Brain microvascular endothelial cell (primary cell): Measurements from ENCODE around the gene OAS3.
"Not testable (repeated sequence)": the region's sequence is repeated elsewhere in the genome, so short reads cannot be mapped to it uniquely, and the experiment has no call there.

Experiments
- DNase-seq: peaks from one replicate; pipeline ENCODE4 v3.0.0-alpha.2; 2020
- H3K27ac ChIP-seq: fragments of 250-450 bp; sonication (Bioruptor Pico); 2 replicates; pipeline ENCODE4 v1.5.1; 2020; ENCODE audit warnings: mild to moderate bottlenecking, moderate library complexity
- H3K27me3 ChIP-seq: fragments of 250-450 bp; sonication (Bioruptor Pico); replicated peaks from 2 replicates; pipeline ENCODE4 v1.5.1; 2020; ENCODE audit warnings: mild to moderate bottlenecking
- H3K36me3 ChIP-seq: fragments of 250-450 bp; sonication (Bioruptor Pico); replicated peaks from 2 replicates; pipeline ENCODE4 v1.5.1; 2020; ENCODE audit warnings: mild to moderate bottlenecking
- H3K4me3 ChIP-seq: 2 replicates; pipeline ENCODE4 v1.5.1; 2011; ENCODE audit warnings: low read depth, mild to moderate bottlenecking, control low read depth, low read length, moderate library complexity
- in situ Hi-C: cut with HindIII; loops from 2 replicates; pipeline ENCODE4 v1.10.0; 2017; ENCODE audit warnings: low sequenced_read_pairs, low pct_ligation_motif_present
- TF ChIP-seq, protein P1 (sequence below): IDR thresholded peaks from 2 replicates; pipeline ENCODE4 v1.5.1; 2011; ENCODE audit warnings: low read depth, mild to moderate bottlenecking, moderate library complexity, low read length, control low read depth, inconsistent platforms; ENCODE audit errors: missing control alignments

Gene OAS3

DNA sequence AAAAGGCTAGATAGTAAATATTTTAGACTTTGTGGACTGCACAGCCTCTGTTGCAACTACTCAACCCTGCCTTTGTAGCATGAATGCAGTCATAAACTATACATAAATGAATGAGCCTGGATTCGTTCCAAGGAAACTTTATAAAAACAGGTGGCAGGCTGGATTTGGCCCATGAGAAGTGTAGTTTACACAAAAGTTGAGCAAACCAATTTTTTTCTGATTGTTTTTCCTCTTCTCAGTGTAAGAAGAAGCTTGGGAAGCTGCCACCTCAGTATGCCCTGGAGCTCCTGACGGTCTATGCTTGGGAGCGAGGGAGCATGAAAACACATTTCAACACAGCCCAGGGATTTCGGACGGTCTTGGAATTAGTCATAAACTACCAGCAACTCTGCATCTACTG is 22.0 kb upstream of the OAS3 start:
- no peaks in the 10 kb centered on the region for H3K27me3 ChIP-seq
- H3K27ac ChIP-seq, result no peak overlapping the region
- H3K36me3 ChIP-seq, result no peaks in the 10 kb centered on the region
- in situ Hi-C loops, result no loop called here
- DNase-seq, result no peak
- no peak overlapping the region for H3K4me3 ChIP-seq
- TF ChIP-seq, protein P1, sequence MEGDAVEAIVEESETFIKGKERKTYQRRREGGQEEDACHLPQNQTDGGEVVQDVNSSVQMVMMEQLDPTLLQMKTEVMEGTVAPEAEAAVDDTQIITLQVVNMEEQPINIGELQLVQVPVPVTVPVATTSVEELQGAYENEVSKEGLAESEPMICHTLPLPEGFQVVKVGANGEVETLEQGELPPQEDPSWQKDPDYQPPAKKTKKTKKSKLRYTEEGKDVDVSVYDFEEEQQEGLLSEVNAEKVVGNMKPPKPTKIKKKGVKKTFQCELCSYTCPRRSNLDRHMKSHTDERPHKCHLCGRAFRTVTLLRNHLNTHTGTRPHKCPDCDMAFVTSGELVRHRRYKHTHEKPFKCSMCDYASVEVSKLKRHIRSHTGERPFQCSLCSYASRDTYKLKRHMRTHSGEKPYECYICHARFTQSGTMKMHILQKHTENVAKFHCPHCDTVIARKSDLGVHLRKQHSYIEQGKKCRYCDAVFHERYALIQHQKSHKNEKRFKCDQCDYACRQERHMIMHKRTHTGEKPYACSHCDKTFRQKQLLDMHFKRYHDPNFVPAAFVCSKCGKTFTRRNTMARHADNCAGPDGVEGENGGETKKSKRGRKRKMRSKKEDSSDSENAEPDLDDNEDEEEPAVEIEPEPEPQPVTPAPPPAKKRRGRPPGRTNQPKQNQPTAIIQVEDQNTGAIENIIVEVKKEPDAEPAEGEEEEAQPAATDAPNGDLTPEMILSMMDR, result no peak

DNA sequence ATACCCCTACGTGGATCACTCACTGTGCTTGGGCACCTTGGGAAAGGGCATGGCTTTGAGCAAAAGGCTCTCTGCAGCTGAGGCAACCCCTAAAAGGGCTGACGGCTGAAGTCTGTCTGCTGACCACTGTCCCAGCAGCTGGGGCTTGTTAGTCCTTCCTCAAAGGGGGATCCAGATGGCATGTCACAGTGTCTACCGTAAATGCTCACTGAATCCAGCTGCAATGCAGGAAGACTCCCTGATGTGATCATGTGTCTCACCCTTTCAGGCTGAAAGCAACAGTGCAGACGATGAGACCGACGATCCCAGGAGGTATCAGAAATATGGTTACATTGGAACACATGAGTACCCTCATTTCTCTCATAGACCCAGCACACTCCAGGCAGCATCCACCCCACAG is 19.2 kb upstream of the OAS3 start:
- no peak overlapping the region for H3K27ac ChIP-seq
- in situ Hi-C loops, result no loop called here
- DNase-seq, result no peak
- no peaks in the 10 kb centered on the region for H3K36me3 ChIP-seq
- H3K4me3 ChIP-seq, result no peak overlapping the region
- H3K27me3 ChIP-seq, result no peaks in the 10 kb centered on the region
- TF ChIP-seq, protein P1, result no peak

DNA sequence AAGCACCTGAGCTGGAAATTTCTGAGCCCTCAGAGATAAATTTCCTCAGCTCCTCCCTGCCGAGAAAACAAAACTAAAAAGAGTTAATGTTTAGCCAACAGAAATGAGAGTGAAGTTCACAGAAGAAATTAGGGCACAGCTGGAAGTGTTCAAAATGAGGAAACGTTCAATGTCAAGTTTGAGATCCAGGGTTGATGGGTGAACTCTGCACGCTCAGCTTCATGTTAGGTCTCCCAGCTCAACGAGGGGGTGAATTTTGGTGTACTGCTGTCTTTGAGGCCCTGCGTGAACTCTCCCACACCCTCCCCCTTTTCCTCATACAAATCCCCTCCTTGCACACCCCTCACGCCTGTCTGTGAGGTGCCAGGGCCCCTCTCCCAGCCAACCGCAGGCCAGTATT is 13.3 kb upstream of the OAS3 start:
- Histone ChIP-seq H3K36me3 (no peaks in the 10 kb centered on the region), H3K4me3 (no peak overlapping the region), H3K27me3 (no peaks in the 10 kb centered on the region), H3K27ac (no peak overlapping the region)
- DNase-seq, result no peak
- TF ChIP-seq, protein P1, result no peak
- in situ Hi-C loops, result no loop called here

DNA sequence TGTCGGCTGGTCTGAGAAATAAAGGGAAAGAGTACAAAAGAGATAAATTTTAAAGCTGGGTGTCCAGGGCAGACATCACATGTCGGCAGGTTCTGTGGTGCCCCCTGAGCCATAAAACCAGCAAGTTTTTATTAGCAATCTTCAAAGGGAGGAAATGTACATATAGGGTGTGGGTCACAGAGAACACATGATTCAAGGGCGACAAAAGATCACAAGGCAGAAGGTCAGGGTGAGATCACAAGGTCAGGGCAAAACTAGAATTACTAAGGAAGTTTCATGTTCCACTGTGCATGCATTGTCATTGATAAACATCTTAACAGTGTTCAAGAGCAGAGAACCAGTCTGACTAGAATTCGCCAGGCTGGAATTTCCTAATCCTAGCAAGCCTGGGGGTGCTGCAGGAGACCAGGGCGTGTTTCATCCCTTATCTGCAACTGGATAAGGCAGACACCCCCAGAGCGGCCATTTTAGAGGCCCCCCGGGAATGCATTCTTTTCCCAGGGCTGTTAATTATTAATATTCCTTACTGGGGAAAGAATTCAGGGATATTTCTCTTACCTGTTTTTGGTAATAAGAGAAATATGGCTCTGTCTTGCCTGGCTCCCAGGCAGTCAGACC is 11.7 kb upstream of the OAS3 start:
- H3K27ac ChIP-seq, in situ Hi-C loops: not testable (repeated sequence)

DNA sequence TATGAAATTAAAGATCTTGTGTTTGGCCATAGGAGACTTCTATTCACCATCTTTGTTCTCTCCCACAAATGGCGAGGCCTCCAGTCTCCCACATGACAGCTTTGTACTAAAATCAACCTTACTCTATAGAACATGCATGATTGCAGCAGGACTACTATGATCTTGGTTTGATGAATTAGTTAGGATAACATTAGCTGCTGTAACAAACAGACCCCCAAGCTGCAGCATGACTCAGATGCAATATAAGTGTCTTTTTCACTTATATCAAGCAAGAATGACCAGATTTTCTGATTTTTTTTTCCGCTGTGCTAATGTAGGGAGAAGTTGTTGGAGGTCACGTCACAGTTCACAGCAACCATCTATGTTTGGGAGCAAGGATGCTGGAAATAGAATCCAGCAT is 10.8 kb upstream of the OAS3 start:
- in situ Hi-C loops, result no loop called here
- H3K27ac ChIP-seq, result no peak overlapping the region
- DNase-seq, result no peak
- no peaks in the 10 kb centered on the region for H3K36me3 ChIP-seq
- TF ChIP-seq, protein P1, result no peak
- H3K27me3 ChIP-seq, result no peaks in the 10 kb centered on the region
- H3K4me3 ChIP-seq, result no peak overlapping the region

More for the DNA sequence above, 11.7 kb upstream of the OAS3 start:
- H3K4me3 ChIP-seq, H3K36me3 ChIP-seq, H3K27me3 ChIP-seq, DNase-seq: not testable (repeated sequence)

DNA sequence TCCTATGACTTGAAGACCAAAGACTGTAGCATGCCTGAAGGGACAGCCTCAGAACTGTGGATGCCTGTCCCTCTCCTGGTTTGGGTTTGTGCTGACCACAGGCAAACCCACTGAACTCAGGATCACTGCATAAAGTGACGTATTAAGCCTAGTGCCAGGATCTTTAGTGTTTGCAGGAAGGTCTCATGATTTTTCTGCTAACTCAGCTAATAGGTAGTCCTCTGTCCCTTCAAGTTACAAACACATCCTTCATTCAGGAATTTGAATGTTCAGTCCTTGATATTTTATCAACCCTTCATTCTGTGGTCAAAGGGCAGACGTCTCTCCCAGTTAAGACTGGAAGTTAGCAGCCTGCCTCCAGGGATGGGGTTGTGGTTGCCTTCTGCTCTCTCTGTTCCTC is 10.3 kb upstream of the OAS3 start:
- no peak overlapping the region for H3K27ac ChIP-seq
- no peak for DNase-seq
- H3K27me3 ChIP-seq, result no peaks in the 10 kb centered on the region
- H3K36me3 ChIP-seq, result no peaks in the 10 kb centered on the region
- in situ Hi-C loops, result no loop called here
- TF ChIP-seq, protein P1, result no peak
- H3K4me3 ChIP-seq, result no peak overlapping the region
